Panc1 (cell line): ENCODE data around the gene TFAM. TPM values are rescaled to one million over a fixed set of nuclear protein-coding genes. Genes with fewer than 3 reads are reported as not detected.

Experiments used
- ATAC-seq: fragments of 200-7000 bp; cut with Tn5 transposase; 2 replicates; pipeline ENCODE4 v1.9.1; 2020; ENCODE audit warnings: mild to moderate bottlenecking, moderate library complexity
- BruUV-seq: library from RNA; stranded (reverse); fragments of 400-500 nt; replicated peaks from 2 replicates; lab custom pipeline; 2021; lab: Mats Ljungman, UMichigan
- CTCF ChIA-PET: fragments of 300-600 bp; sonication (Branson Sonifier 250); formaldehyde crosslinking; loops from one replicate; lab custom pipeline; 2022; ENCODE audit warnings: antibody characterized with exemption; lab: Charles Lee
- POLR2A ChIA-PET: fragments of 300-600 bp; sonication (Branson Sonifier 250); formaldehyde crosslinking; loops from one replicate; lab custom pipeline; 2022; ENCODE audit warnings: antibody characterized with exemption; lab: Charles Lee
- DNase-seq: peaks from one replicate; pipeline ENCODE4 v3.0.0-alpha.2; 2010; ENCODE audit warnings: low read depth, low spot score
- H3K27ac ChIP-seq: 2 replicates; pipeline ENCODE4 v1.5.1; 2011; ENCODE audit warnings: mild to moderate bottlenecking, low read length, inconsistent platforms
- H3K27me3 ChIP-seq: fragments of 200-500 bp; sonication (Bioruptor generic); 2 replicates; pipeline ENCODE4 v1.6.0; 2014; ENCODE audit warnings: low read length, inconsistent platforms; ENCODE audit not compliant: control insufficient read depth, insufficient read depth
- H3K36me3 ChIP-seq: fragments of 200-500 bp; sonication (Bioruptor generic); 2 replicates; pipeline ENCODE4 v1.5.1; 2014; ENCODE audit warnings: inconsistent platforms, mild to moderate bottlenecking, low read length, moderate library complexity; ENCODE audit not compliant: control insufficient read depth, insufficient read depth
- H3K4me1 ChIP-seq: 2 replicates; pipeline ENCODE4 v1.5.1; 2011; ENCODE audit warnings: inconsistent platforms, mild to moderate bottlenecking, low read length, moderate library complexity; ENCODE audit not compliant: control insufficient read depth, insufficient read depth
- H3K4me3 ChIP-seq, 2 experiments: 2 replicates each; pipeline ENCODE4 v1.5.1; 2011 to 2012; ENCODE audit warnings: low read depth in 2 of 2, low read length in 2 of 2, mild to moderate bottlenecking in 2 of 2, inconsistent platforms in 1 of 2, moderate library complexity in 1 of 2
- H3K9me3 ChIP-seq: fragments of 200-500 bp; sonication (Bioruptor generic); 2 replicates; pipeline ENCODE4 v1.5.1; 2014; ENCODE audit warnings: low read depth, mild to moderate bottlenecking, inconsistent platforms, low read length, moderate library complexity; ENCODE audit not compliant: control insufficient read depth, insufficient read depth
- CTCF ChIP-seq: fragments of 450-650 bp; IDR thresholded peaks from 2 replicates; pipeline ENCODE4 v1.5.1; 2017; ENCODE audit warnings: mild to moderate bottlenecking
- POLR2AphosphoS5 ChIP-seq: IDR thresholded peaks from 2 replicates; pipeline ENCODE4 v1.6.1; 2012; ENCODE audit warnings: mild to moderate bottlenecking, low read depth, low read length, moderate library complexity
- REST ChIP-seq, 2 experiments: IDR thresholded peaks; 2 replicates each; pipeline ENCODE4 v1.6.1; 2011 to 2012; ENCODE audit warnings: low read depth in 2 of 2, control low read depth in 1 of 2, low read length in 1 of 2, mild to moderate bottlenecking in 1 of 2, moderate library complexity in 1 of 2; ENCODE audit not compliant: insufficient read depth in 1 of 2
- SIN3A ChIP-seq: IDR thresholded peaks from 2 replicates; pipeline ENCODE4 v1.6.1; 2012; ENCODE audit warnings: low read depth, mild to moderate bottlenecking, low read length, moderate library complexity, borderline replicate concordance; ENCODE audit not compliant: insufficient read depth
- TCF7L2 ChIP-seq: IDR thresholded peaks from 2 replicates; pipeline ENCODE4 v1.6.1; 2011; ENCODE audit warnings: mild to moderate bottlenecking, low read depth, low read length, inconsistent platforms
- in situ Hi-C: cut with HindIII; loops from 2 replicates; pipeline ENCODE4 v1.10.0; 2016; ENCODE audit warnings: low sequenced_read_pairs, low pct_unique_long_range_greater_than_20kb
- intact Hi-C: fragments of 100-400 bp; cut with micrococcal nuclease; formaldehyde crosslinking; loops from one replicate; pipeline ENCODE4 v1.10.0; 2022; ENCODE audit not compliant: unreplicated experiment
- total RNA-seq: library from RNA; stranded (reverse); gene quantifications from one replicate; pipeline ENCODE4 v1.2.1, GENCODE V29; 2021; ENCODE audit not compliant: unreplicated experiment

The TFAM gene
- total RNA-seq, 1 experiment from 2014 or later: 78.2 TPM

GRCh38 chr10:58440484-58440883 is 55.3 kb downstream of the TFAM start:
- H3K4me1 ChIP-seq: no peaks in the 10 kb centered on the region
- no peaks in the 10 kb centered on the region; the same call in 1 of the 2 replicates for H3K27me3 ChIP-seq
- BruUV-seq: no TSS peak
- no peak overlapping the region for H3K4me3 ChIP-seq
- ATAC-seq: no peak
- H3K36me3 ChIP-seq: no peaks in the 10 kb centered on the region
- in situ Hi-C loops: no loop called here
- ChIA-PET CTCF (interaction anchor here (0.7 kb wide), 1 partner anchor 75 kb away, joined by 3 read pairs; no protein-coding TSS in a partner anchor), POLR2A (no interaction called here)
- TF ChIP-seq CTCF (no peak), REST (IDR thresholded peaks at IDR 0.05; ENCODE audit: insufficient read depth in 1 of 2, low read depth in 2 of 2, low read length in 1 of 2) (no peak), SIN3A (no peak), TCF7L2 (no peak), POLR2AphosphoS5 (no peak)
- DNase-seq: no peak
- no peaks in the 10 kb centered on the region for H3K9me3 ChIP-seq
- no peak overlapping the region for H3K27ac ChIP-seq
- intact Hi-C loops: no loop called here

- DNase-seq (no peak), ATAC-seq (no peak)
- H3K27ac ChIP-seq: no peak overlapping the region
- ChIA-PET POLR2A (no interaction called here), CTCF (no interaction called here)
- no peak overlapping the region for H3K4me3 ChIP-seq
- H3K36me3 ChIP-seq: no peaks in the 10 kb centered on the region
- no peaks in the 10 kb centered on the region; the same call in 1 of the 2 replicates for H3K27me3 ChIP-seq
- BruUV-seq: no TSS peak
- TF ChIP-seq REST (IDR thresholded peaks at IDR 0.05; ENCODE audit: insufficient read depth in 1 of 2, low read depth in 2 of 2, low read length in 1 of 2) (no peak), SIN3A (no peak), CTCF (no peak), TCF7L2 (no peak), POLR2AphosphoS5 (no peak)
- in situ Hi-C loops (no loop called here), intact Hi-C loops (no loop called here)
- no peaks in the 10 kb centered on the region for H3K4me1 ChIP-seq
- 0 out of 2 replicates have a peak, but pooled peaks cover 3% of the 10 kb centered on the region for H3K9me3 ChIP-seq
Observed at GRCh38 chr10:58444321-58444720, 59.1 kb downstream of the TFAM start.
